MM.1S (cell line): Measurements from ENCODE around the gene SRSF7.

Experiments
- DNase-seq: peaks from one replicate; pipeline ENCODE4 v3.0.0-alpha.2; 2015
- H2AFZ ChIP-seq: fragments of 300-600 bp; sonication (generic); 2 replicates; pipeline ENCODE4 v1.6.0; 2016; ENCODE audit warnings: antibody characterized with exemption, low read length
- H3F3A ChIP-seq: fragments of 300-600 bp; sonication (generic); 2 replicates; pipeline ENCODE4 v1.6.1; 2016; ENCODE audit warnings: mild to moderate bottlenecking, antibody characterized with exemption, low read length, moderate library complexity, mixed read lengths; ENCODE audit not compliant: insufficient read depth
- H3K27ac ChIP-seq: fragments of 300-600 bp; sonication (generic); 2 replicates; pipeline ENCODE4 v1.5.1; 2016; ENCODE audit warnings: mild to moderate bottlenecking, low read length
- H3K27me3 ChIP-seq: fragments of 300-600 bp; sonication (generic); replicated peaks from 2 replicates; pipeline ENCODE4 v1.6.0; 2016; ENCODE audit warnings: low read length; ENCODE audit not compliant: insufficient read depth
- H3K36me3 ChIP-seq: fragments of 300-600 bp; sonication (generic); replicated peaks from 2 replicates; pipeline ENCODE4 v1.6.1; 2016; ENCODE audit warnings: mild to moderate bottlenecking, low read length, mixed read lengths; ENCODE audit not compliant: insufficient read depth
- H3K4me1 ChIP-seq: fragments of 300-600 bp; sonication (generic); 2 replicates; pipeline ENCODE4 v1.6.1; 2016; ENCODE audit warnings: low read length, mixed read lengths
- H3K4me2 ChIP-seq: fragments of 300-600 bp; sonication (generic); 2 replicates; pipeline ENCODE4 v1.6.0; 2016; ENCODE audit warnings: low read depth, low read length
- H3K4me3 ChIP-seq: fragments of 300-600 bp; sonication (generic); 2 replicates; pipeline ENCODE4 v1.5.1; 2016; ENCODE audit warnings: low read length, mixed read lengths
- H3K79me2 ChIP-seq: fragments of 300-600 bp; sonication (generic); 2 replicates; pipeline ENCODE4 v1.6.1; 2016; ENCODE audit warnings: mixed run types, low read length, mixed read lengths
- H3K9ac ChIP-seq: fragments of 300-600 bp; sonication (generic); 2 replicates; pipeline ENCODE4 v1.6.1; 2016; ENCODE audit warnings: low read length, mixed read lengths
- H3K9me2 ChIP-seq: fragments of 300-600 bp; sonication (generic); replicated peaks from 2 replicates; pipeline ENCODE4 v1.6.1; 2016; ENCODE audit warnings: mild to moderate bottlenecking, low read length, mixed read lengths; ENCODE audit not compliant: insufficient read depth
- H3K9me3 ChIP-seq: fragments of 300-600 bp; sonication (generic); replicated peaks from 2 replicates; pipeline ENCODE4 v1.6.1; 2016; ENCODE audit warnings: mild to moderate bottlenecking, low read length, mixed read lengths; ENCODE audit not compliant: insufficient read depth
- H4K20me1 ChIP-seq: fragments of 300-600 bp; sonication (generic); 2 replicates; pipeline ENCODE4 v1.6.1; 2016; ENCODE audit warnings: mild to moderate bottlenecking, low read length, moderate library complexity, mixed read lengths; ENCODE audit not compliant: insufficient read depth
- EZH2 ChIP-seq: fragments of 300-600 bp; sonication (generic); optimal IDR thresholded peaks from 2 replicates; pipeline ENCODE3; 2017; ENCODE audit warnings: low read depth, mild to moderate bottlenecking, antibody characterized with exemption, low read length, mixed read lengths
- EZH2phosphoT487 ChIP-seq: fragments of 300-600 bp; sonication (generic); IDR thresholded peaks from 2 replicates; pipeline ENCODE4 v1.6.1; 2018; ENCODE audit warnings: antibody characterized with exemption, low read length
- TF ChIP-seq, protein P1 (sequence below): fragments of 300-600 bp; sonication (generic); IDR thresholded peaks from 2 replicates; pipeline ENCODE4 v1.5.1; 2016; ENCODE audit warnings: antibody characterized with exemption, low read length, mixed read lengths

SRSF7 gene

GRCh38 chr2:38702413-38702812 is 48.7 kb downstream of the SRSF7 start:
- H3F3A ChIP-seq, result peaks cover 3% of the 10 kb centered on the region; the same call in 1 of the 2 replicates
- H3K36me3 ChIP-seq, result no peaks in the 10 kb centered on the region
- H4K20me1 ChIP-seq, result no peaks in the 10 kb centered on the region
- H2AFZ ChIP-seq, result no peak overlapping the region
- H3K4me2 ChIP-seq, result no peak overlapping the region
- no peak for DNase-seq
- H3K27me3 ChIP-seq, result no peaks in the 10 kb centered on the region
- H3K9me2 ChIP-seq, result no peaks in the 10 kb centered on the region
- no peaks in the 10 kb centered on the region for H3K9me3 ChIP-seq
- H3K27ac ChIP-seq, result no peak overlapping the region
- H3K9ac ChIP-seq, result no peak overlapping the region
- H3K79me2 ChIP-seq, result peaks cover 45% of the 10 kb centered on the region
- TF ChIP-seq, protein P1, sequence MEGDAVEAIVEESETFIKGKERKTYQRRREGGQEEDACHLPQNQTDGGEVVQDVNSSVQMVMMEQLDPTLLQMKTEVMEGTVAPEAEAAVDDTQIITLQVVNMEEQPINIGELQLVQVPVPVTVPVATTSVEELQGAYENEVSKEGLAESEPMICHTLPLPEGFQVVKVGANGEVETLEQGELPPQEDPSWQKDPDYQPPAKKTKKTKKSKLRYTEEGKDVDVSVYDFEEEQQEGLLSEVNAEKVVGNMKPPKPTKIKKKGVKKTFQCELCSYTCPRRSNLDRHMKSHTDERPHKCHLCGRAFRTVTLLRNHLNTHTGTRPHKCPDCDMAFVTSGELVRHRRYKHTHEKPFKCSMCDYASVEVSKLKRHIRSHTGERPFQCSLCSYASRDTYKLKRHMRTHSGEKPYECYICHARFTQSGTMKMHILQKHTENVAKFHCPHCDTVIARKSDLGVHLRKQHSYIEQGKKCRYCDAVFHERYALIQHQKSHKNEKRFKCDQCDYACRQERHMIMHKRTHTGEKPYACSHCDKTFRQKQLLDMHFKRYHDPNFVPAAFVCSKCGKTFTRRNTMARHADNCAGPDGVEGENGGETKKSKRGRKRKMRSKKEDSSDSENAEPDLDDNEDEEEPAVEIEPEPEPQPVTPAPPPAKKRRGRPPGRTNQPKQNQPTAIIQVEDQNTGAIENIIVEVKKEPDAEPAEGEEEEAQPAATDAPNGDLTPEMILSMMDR, result no peak
- TF ChIP-seq EZH2, result no peak
- no peak for TF ChIP-seq EZH2phosphoT487
- peaks cover 5% of the 10 kb centered on the region; the same call in 1 of the 2 replicates for H3K4me1 ChIP-seq
- H3K4me3 ChIP-seq, result no peak overlapping the region

- Histone ChIP-seq H2AFZ (no peak overlapping the region), H3K79me2 (peaks cover 36% of the 10 kb centered on the region), H3K27me3 (no peaks in the 10 kb centered on the region), H3K4me2 (no peak overlapping the region), H3K4me3 (no peak overlapping the region), H3K4me1 (no peaks in the 10 kb centered on the region), H3K9ac (no peak overlapping the region), H3F3A (no peaks in the 10 kb centered on the region), H3K36me3 (no peaks in the 10 kb centered on the region), H3K27ac (no peak overlapping the region), H3K9me3 (no peaks in the 10 kb centered on the region), H4K20me1 (no peaks in the 10 kb centered on the region), H3K9me2 (no peaks in the 10 kb centered on the region)
- TF ChIP-seq EZH2phosphoT487 (no peak), EZH2 (no peak)
- TF ChIP-seq, protein P1, result no peak
- DNase-seq, result no peak
These were observed 49.6 kb downstream of the SRSF7 start for GRCh38 chr2:38701542-38701941.

DNA sequence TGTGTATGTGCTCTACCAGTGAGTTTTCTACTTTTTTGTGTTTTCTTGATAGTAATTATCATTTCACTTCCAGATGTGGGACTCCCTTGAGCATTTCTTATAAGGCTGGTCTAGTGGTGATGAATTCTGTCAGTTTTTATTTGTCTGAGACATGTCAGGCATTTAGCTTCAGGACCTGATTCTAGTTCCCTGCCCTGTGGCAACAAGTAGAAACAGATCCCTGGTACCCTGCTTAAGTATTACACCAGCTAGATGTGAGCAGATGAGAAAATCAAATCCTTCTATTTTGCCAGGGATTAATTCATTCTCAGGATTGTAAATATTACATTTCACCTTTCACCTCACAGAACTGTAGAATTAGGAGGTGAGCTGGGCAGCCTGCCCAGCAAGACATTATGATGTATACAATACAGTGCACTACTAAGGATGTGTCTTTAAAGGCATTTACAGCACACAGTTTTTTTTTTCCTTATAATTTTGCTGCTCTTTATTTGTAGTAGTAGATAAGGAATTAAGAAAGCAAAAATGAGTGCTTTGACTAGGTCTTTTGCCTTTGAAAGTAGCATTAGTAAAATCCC is 50.2 kb downstream of the SRSF7 start:
- Histone ChIP-seq H3K27ac (no peak overlapping the region), H3K4me2 (no peak overlapping the region), H3K9me3 (no peaks in the 10 kb centered on the region)

More for the DNA sequence above, 50.2 kb downstream of the SRSF7 start:
- no peaks in the 10 kb centered on the region for H3F3A ChIP-seq
- no peak overlapping the region for H2AFZ ChIP-seq
- no peak overlapping the region for H3K4me3 ChIP-seq
- no peaks in the 10 kb centered on the region for H3K9me2 ChIP-seq
- H3K9ac ChIP-seq, result no peak overlapping the region
- no peaks in the 10 kb centered on the region for H3K4me1 ChIP-seq
- no peak for TF ChIP-seq EZH2phosphoT487
- TF ChIP-seq EZH2, result no peak
- TF ChIP-seq, protein P1, result no peak
- no peaks in the 10 kb centered on the region for H3K27me3 ChIP-seq
- DNase-seq, result no peak
- peaks cover 31% of the 10 kb centered on the region for H3K79me2 ChIP-seq
- H4K20me1 ChIP-seq, result no peaks in the 10 kb centered on the region
- H3K36me3 ChIP-seq, result no peaks in the 10 kb centered on the region
